Inflammatory macrophage (primary cell): ENCODE results near the gene ELK1.
"Not testable (repeated sequence)": the region's sequence is repeated elsewhere in the genome, so short reads cannot be mapped to it uniquely, and the experiment has no call there.

Source experiments
- DNase-seq, 2 donors: peaks; one replicate each; pipeline ENCODE4 v3.0.0-alpha.2; 2020 to 2022
- total RNA-seq, 18 experiments: gene quantifications; one replicate each; lab custom pipeline; 2026; ENCODE audit warnings: mixed read lengths in 6 of 18, inconsistent platforms in 2 of 18; lab: John Stamatoyannopoulos, UW

ELK1 gene, protein sequence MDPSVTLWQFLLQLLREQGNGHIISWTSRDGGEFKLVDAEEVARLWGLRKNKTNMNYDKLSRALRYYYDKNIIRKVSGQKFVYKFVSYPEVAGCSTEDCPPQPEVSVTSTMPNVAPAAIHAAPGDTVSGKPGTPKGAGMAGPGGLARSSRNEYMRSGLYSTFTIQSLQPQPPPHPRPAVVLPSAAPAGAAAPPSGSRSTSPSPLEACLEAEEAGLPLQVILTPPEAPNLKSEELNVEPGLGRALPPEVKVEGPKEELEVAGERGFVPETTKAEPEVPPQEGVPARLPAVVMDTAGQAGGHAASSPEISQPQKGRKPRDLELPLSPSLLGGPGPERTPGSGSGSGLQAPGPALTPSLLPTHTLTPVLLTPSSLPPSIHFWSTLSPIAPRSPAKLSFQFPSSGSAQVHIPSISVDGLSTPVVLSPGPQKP
- 19.9 to 44.6 (median 29.6) reads per million in 18 experiments for total RNA-seq

DNA sequence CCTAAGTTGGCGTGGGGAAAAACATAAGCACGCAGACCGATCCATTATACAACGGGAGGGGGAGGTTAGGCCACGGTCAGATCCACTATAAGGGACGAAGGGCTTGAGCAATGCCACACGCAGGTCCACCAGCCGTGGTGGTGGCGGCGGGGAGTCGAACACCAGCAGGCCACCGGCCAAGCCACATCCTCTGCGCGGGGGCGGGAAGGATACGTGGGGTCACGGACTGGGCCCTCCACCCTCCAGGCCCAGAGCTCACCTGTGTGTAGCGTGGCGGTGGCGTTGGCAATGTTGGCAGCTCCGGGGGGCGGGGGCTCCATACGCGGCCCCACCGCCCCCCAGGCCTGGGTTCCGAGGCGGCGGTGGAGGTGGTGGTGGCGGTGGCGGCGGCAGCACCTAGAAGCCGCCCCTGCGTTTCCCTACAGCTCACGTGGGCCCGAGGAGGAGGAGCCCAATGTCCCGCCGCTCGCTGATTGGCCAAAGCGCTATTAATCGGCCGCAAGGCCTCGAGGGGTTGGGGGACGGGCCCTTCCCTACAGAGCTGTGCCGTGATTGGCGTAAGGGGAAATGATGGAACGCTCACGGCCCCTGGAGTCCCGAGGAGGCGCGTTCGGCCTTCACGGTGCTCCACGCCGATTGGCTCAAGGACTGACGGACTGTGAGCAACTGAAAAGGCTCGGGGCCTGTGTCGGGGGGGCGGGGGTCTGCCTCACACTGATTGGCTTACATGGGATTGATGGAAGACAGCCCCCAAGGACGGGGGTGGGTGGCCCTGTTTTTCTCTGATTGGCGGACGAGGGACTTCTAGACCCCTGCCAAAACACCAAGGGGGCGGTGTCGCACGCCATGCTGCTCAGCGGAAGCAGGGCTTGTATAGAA lies at the start of gene ELK1:
ELK1 (minus strand) TSS at position 400 of the 879 bp plus-strand sequence. CDS start 9,122 bp downstream, outside the sequence.
- DNase-seq = peak; percentile 95 to 96

DNA sequence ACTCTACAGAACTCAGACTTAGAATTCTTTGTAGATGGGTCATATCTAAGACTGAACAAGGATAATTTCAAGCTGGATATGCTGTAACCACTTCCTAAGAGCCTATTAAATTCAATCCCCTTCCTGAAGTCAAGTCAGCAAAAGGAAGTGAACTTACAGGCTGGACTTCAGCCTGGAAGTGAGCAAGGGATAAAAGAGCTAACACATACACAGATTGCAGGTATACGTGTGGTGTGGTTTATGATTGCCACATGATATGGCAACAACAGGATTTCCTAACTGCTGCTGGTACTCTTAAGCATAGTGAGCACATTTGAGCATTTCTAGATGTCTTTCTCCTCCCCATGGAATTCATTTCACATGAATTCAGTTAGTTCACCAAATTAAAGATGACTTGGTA lies 46.8 kb upstream of the ELK1 start:
- DNase-seq = no peak

DNA sequence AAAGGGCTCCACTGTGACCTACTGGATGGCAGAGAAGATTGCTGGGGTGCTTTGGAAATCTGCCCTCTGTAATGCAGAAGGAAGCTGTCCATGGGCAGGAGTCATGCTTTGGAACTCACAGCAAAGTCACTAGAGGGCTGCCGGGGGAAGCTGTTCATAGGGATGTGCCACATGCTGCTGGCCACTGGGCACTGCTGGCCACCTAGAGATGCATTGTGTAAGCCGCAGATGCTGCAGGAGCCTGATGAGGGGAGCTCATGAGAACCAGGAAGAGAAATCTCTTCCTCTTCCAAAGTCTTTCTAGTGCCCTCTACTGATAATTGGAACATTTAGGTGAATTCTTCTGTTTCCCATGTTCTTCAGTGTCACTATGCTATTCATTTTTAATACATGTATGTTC lies 39.8 kb upstream of the ELK1 start:
- peak; percentile 5 to 28 for DNase-seq

DNA sequence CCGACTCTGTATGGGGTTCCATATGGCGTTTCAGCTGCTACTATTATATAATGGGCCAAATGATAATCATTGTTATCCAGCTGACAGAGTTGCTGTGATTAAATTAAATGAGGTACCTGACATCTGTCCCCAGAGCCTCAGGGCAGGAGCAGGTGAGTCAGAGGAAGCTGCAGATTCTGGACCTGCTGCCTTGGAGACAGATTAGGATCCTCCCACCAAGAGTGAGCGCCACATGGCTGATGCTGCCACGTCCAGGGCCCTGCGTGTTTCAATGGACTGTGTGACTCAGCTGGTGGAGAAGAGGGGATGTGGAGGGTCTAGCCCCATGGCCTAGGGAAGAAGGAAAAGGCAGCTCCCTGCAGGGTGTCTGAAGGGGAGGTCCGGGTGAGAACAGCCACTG lies 36.9 kb upstream of the ELK1 start:
- DNase-seq = no peak

DNA sequence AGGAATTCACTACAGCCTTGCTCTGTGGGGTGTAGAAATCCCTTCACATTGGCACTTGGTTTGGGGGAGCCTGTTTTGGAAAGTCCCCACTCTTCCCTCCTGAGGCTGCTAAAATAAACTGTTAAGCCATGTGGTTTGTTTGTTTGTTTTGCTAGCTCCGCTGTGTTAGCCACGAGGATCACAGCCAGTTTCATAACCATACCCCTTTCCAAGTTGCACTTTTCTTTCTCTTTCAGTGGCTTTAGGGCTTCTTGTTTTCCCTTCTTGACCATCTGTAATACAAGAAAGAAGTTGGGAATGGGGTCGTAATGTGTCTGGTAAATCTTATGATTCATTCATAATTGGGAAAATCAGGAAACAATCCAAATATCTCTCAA lies 33.5 kb upstream of the ELK1 start:
- no peak for DNase-seq

DNA sequence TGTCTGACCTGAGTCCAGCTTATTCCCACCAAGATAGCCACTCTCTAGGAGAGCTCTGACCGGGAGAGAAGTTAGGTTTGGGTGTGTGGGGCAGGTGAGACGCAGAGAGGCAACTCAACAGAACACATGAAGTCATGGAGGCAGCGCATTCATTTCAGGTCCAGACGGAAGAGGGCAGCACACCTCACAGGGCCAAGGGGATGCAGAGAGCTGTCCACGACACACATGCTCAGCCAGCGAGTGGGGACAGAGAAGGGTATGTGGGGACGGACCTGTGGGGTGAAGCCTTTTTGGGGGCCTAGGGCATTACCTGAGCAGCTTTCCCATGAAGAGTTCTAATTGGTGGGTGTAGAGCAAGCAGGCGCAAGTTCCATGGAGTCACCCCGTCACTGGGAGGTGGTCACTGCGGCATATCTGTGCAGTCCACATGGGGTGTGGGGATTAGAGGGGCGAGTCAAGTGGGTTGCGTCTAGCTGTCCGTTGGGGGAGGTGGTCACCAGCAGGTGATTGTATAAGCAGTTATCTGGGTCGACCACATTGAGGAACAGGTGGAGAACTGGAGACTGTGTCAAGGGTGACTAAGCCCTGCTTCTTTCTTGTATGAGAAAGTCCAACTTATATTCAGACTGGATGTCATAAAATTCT lies 32.9 kb upstream of the ELK1 start:
- no peak for DNase-seq

DNA sequence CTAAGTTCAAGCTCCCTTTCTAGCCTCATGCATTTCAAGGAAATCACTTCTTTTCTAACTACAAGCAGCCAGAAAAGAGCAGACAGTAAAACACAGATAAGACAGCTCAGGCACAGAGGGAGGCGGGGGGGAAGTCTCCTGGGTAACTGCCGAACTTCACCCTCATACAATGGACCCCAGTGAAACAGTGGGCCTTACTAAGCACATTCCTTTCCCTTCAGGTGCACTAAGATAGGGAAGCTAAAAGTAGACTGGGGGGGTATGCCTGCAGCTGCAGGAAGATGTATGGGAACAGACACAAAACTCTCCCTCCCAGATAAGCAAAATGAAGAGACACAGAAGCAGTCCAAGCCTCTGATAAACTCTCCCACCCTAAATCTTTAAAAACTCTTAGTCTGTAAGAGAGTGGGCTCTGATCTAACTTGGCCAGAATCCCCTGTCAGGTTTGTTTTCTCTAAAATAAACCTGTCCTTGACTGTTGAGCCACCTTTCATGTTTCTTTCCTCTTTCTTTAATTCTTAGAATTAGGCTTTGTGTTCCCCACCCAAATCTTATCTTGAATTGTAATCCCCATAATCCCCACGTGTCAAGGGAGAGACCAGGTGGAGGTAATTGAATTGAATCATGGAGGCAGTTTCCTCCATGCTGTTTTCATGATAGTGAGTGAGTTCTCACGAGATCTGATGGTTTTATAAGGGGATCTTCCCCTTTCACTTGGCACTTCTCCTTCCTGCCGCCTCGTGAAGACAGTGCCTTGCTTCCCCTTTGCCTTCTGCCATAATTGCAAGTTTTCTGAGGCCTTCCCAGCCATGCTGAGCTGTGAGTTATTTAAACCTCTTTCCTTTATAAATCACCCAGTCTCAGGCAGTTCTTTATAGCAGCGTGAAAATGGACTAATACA lies 25.8 kb upstream of the ELK1 start:
- DNase-seq = peak; percentile 62 to 67

DNA sequence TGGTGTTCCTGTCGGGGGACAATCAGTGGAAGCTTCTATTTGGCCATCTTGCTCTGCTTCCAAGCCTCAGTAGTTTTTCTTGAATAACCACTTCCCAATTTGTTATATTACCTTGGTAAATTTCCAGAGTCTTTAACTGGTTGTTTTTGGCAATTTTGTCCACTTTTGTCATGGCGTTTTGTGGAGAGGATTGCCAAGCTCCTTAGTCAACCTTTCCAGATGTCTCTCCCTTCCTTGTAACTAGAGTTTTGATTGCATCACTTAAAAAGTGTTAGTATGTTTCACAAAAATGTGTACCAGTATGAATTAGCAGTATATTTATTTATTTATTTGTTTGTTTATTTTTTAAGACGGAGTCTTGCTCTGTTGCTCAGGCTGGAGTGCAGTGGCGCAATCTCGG lies 24.4 kb upstream of the ELK1 start:
- DNase-seq = no peak

DNA sequence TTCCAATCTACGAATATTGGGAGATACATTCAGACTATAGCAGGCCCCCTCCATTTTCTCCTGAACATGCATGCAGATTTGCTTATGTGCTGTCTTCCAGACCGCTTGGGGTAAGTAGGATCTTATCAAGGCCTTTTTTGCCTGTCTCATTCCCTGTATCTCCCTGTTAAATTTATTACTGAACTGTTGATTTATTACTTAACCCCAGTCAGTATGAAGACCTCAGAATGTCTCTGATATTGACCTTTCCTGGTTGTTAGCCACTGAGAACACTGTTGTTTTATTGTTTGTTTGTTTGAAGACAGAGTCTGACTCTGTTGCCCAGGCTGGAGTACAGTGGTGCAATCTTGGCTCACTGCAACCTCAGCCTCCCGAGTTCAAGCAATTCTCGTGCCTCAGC lies 15.4 kb upstream of the ELK1 start:
- not testable (repeated sequence) for DNase-seq

DNA sequence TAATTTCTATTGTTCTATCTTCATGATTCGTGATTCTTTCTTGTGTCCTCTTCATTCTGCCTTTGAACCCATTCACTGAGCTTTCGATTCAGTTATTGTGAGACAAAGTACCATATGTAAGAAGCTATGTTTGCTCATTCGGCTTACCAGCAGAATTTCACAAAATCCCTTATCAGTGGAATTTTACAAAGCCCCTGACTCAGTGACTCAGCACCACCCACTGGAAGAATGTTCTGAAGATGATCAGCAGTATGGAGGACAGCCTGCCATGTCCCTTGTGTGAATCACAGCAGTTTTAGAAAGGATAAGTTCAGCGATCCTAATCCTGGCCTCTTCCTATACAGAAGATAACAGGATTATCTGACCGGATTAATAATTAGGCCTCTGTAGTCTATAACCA lies 14.4 kb upstream of the ELK1 start:
- no peak for DNase-seq

DNA sequence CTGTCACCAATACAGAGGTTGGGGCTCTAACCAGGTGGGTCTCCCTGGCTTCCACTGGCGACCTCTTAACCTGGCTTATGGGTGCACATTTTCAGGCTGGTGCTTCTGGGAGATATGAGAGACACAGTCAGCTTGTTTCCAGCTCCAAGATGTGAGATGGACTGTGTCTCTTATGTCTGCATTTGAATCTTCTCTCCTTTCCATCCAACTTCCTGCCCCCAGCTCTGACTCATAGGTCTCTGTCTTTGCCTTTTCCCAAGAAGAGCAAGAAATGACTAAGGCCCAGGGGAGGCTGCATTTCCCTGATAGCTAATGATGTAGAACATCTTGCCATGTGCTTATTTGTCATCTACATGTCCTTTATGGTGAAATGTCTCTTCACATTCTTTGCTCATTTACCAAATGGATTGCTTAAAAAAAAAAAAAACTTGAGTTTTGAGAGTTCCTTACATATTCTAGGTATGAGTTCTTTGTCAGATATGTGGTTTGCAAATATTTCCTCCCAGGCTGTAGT lies 11.8 kb upstream of the ELK1 start:
- DNase-seq = peak; percentile 83 to 86

DNA sequence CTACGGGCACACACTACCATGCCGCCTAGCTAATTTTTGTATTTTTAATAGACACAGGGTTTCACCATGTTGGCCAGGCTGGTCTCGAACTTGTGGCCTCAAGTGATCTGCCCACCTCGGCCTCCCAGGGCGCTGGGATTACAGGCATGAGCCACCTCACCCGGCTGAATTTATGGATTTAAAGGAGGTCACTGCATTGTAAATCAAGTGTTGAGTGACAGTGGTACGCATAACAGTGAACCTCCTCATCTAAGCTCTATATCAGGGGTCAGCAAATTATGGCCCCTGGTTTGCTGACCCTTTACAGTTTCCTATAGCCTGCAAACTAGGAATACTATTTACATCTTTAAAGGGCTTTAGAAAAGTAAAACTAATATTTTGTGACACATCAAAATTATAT lies 11.2 kb upstream of the ELK1 start:
- DNase-seq = no peak

DNA sequence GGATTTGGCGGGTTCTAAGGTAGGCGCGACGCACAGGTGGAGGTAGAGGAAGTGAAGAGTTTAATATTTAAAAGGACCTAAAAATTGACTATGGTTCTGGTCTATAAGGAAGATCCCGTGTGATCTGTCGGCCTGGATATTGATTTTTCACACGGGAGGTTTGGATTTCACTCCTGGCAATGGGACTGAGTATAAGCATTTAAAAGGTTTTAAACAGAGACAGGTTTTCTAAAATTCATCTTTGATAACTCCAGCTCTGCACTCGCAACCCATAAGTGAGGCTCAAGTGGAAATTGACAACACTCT lies 9.0 kb upstream of the ELK1 start:
- no peak for DNase-seq

DNA sequence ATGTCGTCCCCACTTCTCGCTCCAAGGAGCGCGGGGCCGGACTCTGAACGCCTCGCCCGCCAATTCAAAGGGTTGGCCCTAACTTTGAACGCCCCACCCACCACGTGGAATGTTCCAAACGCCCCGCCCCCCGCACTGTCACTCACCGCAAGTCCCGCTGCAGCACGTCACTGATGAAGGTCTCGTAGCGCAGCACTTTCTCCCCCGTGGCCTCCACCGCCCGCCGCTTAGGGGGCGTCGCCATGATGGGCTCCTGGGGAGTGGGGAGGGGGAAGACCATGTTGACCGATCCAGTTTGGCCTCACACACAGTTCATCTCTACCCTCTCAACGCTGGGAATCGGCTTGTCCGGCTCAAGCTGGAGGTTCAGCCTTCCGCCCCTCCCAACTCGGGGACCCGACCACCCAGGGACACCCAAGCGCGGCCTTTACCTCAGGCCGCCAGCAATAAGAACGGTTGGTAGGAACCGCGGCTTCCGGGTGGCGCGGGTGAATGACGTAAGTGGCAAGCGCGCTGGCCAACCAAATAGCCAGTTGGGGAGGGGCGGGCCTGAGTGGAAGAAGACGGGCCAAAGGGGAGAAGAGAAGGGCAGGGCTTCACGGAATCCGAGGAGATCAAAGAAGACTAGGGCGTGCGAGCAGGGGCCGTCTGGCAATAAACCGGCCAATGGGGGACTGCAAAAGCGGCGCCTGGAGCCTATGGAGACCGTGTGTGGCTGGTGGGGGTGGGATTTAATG lies 8.5 kb upstream of the ELK1 start, which contains the start of gene UXT:
UXT (minus strand) TSS at position 497 of the 737 bp plus-strand sequence; CDS start at position 244, 253 bp downstream.
- peak; percentile 95 for DNase-seq

DNA sequence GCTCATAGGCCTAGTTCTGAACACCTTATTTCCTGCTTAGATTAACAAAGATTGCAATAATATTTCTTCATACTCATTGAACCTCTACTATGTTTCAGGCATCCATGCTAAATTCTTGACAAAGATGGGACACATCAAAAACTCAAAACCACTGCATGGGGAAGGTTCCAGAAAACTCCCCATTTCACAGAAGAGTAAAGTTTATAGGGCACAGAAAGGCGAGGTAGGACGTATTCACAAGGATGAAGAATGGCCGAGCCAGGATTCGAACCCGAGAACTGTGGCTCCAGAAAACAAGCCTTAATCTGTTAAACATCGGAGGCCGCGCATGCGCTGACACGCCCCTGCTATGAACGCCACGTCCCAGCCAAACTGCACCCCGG lies 7.9 kb upstream of the ELK1 start:
- DNase-seq = no peak

DNA sequence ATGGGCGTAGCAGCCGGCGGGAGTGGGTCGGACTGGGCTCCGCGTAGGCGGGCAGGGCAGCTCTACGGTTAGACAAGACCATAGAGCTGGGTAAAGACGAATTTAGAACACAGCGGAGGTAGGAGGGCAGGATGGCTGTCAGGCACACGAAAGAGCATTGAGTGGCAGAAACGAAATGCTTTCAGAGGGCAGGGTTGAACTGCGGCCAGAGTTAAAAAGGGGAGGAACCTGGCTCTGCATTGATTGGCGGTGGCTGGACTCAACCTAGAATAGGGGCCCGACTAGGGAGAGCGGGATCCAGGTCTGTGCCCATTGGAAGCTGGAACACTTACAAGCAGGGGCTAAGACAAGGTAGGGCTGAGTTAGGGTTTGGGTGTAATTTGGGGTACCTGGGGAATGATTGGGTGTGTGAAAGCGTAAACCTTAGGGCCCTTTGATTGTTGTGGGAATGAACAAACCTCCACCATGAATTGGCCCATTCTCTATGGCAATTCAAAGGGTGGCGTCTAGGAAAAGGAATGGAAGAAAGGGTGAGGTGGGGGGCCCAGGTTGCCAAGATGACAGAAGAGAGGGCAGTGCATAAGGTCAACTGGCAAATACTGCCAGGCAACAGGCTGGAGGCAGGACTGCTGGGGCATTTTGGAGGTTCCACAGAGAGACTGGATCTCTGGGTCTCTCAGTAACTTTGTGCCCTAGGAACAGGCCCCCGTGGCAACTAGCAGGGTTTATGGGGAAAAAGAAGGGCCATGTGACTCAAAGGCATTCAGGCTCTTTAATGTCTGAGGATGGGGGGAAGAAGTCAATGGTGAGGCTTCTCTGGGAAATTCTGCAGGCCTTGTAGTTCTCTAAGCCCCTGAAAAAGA lies 911 bp upstream of the ELK1 start:
- DNase-seq = no peak

DNA sequence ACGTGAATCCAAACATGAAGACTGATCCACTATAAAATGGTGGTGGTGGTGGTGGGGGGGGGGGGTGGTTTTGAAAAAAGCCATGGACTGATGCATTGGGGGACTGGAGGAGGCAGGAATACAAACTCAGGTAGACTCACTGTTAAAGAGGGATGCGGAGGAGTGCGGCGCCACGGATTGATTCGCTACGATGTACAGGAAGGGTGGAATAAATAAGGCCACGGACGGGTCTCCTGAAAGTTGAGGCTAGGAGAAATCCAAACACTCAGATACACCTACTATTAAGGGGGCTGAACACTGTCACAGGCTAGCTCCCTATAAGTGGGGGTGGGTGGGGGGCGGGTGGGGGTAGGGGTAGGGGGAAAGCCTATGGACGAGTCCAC lies 591 bp downstream of the ELK1 start:
- DNase-seq = no peak

DNA sequence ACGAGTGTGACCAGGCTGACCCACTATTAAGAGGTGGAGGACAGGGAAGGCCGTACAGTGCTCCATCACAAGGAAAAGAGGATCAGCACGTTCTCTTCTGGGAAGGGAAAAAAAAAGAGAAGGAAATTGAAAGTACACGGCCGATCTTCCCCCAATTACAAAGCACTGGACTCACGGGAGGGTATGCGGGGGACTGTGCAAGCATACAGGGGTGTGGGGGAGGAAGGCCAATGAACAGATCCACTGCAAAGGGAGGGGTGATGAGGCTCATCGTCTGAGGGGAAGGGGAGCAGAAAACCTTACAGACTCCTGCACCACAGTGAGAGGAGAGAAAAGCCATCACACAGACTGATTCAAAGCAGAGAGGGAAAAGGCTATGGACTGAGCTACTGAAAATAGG lies 1.1 kb downstream of the ELK1 start:
- no peak for DNase-seq

DNA sequence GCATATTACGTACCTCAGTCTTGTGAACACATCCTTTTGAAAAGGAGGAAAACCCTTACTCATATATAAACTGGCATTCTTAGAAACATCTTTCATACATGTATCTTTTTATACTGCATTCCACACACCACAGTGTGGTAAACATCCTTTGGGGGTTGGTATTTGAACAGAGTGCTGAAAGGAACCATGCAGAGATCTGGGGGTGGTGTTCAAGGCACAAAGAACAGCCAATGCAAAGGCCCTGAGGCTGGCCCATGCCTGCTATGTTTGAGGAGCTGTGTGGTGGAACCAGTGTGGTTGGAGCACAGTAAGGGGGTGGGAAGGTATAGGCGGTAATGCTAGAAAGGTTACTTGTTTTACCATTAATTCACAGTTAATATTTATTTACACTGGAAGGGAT lies 2.0 kb downstream of the ELK1 start:
- no peak for DNase-seq

DNA sequence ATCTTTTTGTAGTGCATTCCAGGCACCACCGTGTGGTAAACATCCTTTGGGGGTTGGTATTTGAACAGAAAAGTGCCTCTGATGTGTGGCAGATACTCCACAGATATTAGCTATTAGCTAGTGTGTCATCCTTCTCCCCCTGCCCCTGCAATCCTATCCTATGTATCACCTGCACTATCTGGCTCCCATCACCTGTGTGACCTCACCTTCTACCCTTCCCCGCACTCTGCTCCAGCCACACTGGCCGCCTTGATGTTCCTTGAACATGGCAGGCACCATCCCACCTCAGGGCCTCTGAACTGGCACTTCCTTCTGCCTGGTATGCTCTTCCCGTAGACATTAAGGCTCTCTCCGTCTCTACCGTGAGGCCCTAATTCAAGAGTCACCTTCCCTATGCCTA lies 3.7 kb downstream of the ELK1 start:
- DNase-seq = no peak
